ENCODE data around the gene MAP3K15.

DNA sequence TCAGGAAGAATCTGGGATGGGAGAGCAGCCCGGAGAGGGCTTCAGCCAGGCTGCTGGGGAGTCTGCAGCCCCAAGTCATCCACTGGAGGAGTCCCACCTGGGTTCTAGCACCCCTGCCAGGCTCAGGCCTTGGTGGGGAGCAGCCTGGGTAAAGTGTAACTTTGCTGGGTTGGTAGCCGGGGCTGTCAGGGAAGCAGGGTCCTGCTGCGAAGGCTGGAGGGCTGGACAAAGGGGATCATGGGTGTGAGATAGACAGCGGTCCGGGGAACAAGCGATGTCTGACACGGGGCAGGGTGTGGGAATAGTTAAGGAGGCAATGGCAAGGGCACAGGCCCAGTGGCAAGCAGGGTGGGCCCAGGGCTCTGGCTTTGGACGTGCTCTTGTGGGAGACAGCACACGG is 134.0 kb downstream of the MAP3K15 start:
- TF ChIP-seq, protein P1, sequence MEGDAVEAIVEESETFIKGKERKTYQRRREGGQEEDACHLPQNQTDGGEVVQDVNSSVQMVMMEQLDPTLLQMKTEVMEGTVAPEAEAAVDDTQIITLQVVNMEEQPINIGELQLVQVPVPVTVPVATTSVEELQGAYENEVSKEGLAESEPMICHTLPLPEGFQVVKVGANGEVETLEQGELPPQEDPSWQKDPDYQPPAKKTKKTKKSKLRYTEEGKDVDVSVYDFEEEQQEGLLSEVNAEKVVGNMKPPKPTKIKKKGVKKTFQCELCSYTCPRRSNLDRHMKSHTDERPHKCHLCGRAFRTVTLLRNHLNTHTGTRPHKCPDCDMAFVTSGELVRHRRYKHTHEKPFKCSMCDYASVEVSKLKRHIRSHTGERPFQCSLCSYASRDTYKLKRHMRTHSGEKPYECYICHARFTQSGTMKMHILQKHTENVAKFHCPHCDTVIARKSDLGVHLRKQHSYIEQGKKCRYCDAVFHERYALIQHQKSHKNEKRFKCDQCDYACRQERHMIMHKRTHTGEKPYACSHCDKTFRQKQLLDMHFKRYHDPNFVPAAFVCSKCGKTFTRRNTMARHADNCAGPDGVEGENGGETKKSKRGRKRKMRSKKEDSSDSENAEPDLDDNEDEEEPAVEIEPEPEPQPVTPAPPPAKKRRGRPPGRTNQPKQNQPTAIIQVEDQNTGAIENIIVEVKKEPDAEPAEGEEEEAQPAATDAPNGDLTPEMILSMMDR (IDR thresholded peaks at IDR 0.05) = no peak
- no peak for TF ChIP-seq POLR2A (IDR thresholded peaks at IDR 0.05)
